Colonic mucosa (tissue), 4 donors: ENCODE measurements around the gene ERVMER34-1. TPM values are rescaled to one million over a fixed set of nuclear protein-coding genes. Genes with fewer than 3 reads are reported as not detected.

ENCODE experiments used
- DNase-seq: peaks from one replicate; pipeline ENCODE4 v3.0.0-alpha.2; 2020
- H3K27ac ChIP-seq: fragments of 200-600 bp; one replicate; pipeline ENCODE4 v1.8.0; 2021
- H3K27me3 ChIP-seq: fragments of 200-600 bp; one replicate; pipeline ENCODE4 v1.8.0; 2021
- H3K36me3 ChIP-seq: fragments of 200-600 bp; one replicate; pipeline ENCODE4 v1.8.0; 2021
- H3K4me1 ChIP-seq: fragments of 200-600 bp; one replicate; pipeline ENCODE4 v1.8.0; 2021; ENCODE audit warnings: mild to moderate bottlenecking
- H3K4me3 ChIP-seq: fragments of 200-600 bp; one replicate; pipeline ENCODE4 v1.8.0; 2021
- H3K9ac ChIP-seq, 2 donors: one replicate each; pipeline ENCODE4 v1.7.0; 2013; ENCODE audit warnings: control low read depth in 2 of 2, low read depth in 2 of 2, low read length in 2 of 2
- H3K9me3 ChIP-seq: fragments of 200-600 bp; one replicate; pipeline ENCODE4 v1.8.0; 2021
- CTCF ChIP-seq: fragments of 200-600 bp; IDR thresholded peaks from one replicate; pipeline ENCODE4 v1.8.0; 2022; ENCODE audit warnings: antibody characterized with exemption, mild to moderate bottlenecking
- intact Hi-C: fragments of 100-400 bp; cut with DNase I; formaldehyde crosslinking; loops from one replicate; pipeline ENCODE4 v1.14.1; 2022
- total RNA-seq, 2 donors: library from RNA; stranded (reverse); fragmentation: NEBNext Ultra II Directional in 1 of 2; extraction: Animal tissue kit (Norgen Biotek cat#: 25700) in 1 of 2; gene quantifications; one replicate each; pipeline ENCODE4 v1.2.1, GENCODE V29; 2021
- donor health status: healthy.
- donor health status: DM: no; HTN: no; CAD: no.
- donor health status: DM: no; HTN: no; CAD: no.

ERVMER34-1 gene
- total RNA-seq, 2 donors from 2014 or later: 0.77 to 1.1 TPM

GRCh38 chr4:52718123-52718522 is 33.1 kb downstream of the ERVMER34-1 start:
- Histone ChIP-seq H3K4me1 (peaks cover 14% of the 10 kb centered on the region), H3K27me3 (no peaks in the 10 kb centered on the region), H3K36me3 (no peaks in the 10 kb centered on the region), H3K4me3 (no peak overlapping the region), H3K27ac (no peak overlapping the region), H3K9me3 (no peaks in the 10 kb centered on the region), H3K9ac (no peak overlapping the region)
- no peak for DNase-seq
- no peak for TF ChIP-seq CTCF
- intact Hi-C loops: no loop called here

GRCh38 chr4:52716364-52717151 is 34.7 kb downstream of the ERVMER34-1 start:
- Histone ChIP-seq H3K36me3 (no peaks in the 10 kb centered on the region), H3K4me3 (no peak overlapping the region), H3K9me3 (no peaks in the 10 kb centered on the region), H3K4me1 (peaks cover 14% of the 10 kb centered on the region), H3K9ac (no peak overlapping the region), H3K27me3 (no peaks in the 10 kb centered on the region), H3K27ac (no peak overlapping the region)
- intact Hi-C loops: no loop called here
- no peak for TF ChIP-seq CTCF
- DNase-seq: no peak

GRCh38 chr4:52715914-52716313 is 35.3 kb downstream of the ERVMER34-1 start:
- H3K36me3 ChIP-seq: no peaks in the 10 kb centered on the region
- intact Hi-C loops: no loop called here
- H3K9ac ChIP-seq: no peak overlapping the region
- no peaks in the 10 kb centered on the region for H3K9me3 ChIP-seq
- H3K27me3 ChIP-seq: no peaks in the 10 kb centered on the region
- no peak overlapping the region for H3K27ac ChIP-seq
- no peak overlapping the region for H3K4me3 ChIP-seq
- no peak for TF ChIP-seq CTCF
- DNase-seq: no peak
- peaks cover 14% of the 10 kb centered on the region for H3K4me1 ChIP-seq

- intact Hi-C loops: no loop called here
- no peak overlapping the region for H3K4me3 ChIP-seq
- no peak for TF ChIP-seq CTCF
Observed at GRCh38 chr4:52715255-52715897, 35.8 kb downstream of the ERVMER34-1 start.

GRCh38 chr4:52714597-52715254 is 36.5 kb downstream of the ERVMER34-1 start:
- no peak for TF ChIP-seq CTCF
- Histone ChIP-seq H3K9ac (no peak overlapping the region), H3K4me1 (peaks cover 14% of the 10 kb centered on the region), H3K4me3 (no peak overlapping the region), H3K9me3 (no peaks in the 10 kb centered on the region), H3K27ac (no peak overlapping the region), H3K36me3 (no peaks in the 10 kb centered on the region), H3K27me3 (no peaks in the 10 kb centered on the region)
- DNase-seq: no peak
- intact Hi-C loops: no loop called here

More at GRCh38 chr4:52715255-52715897, 35.8 kb downstream of the ERVMER34-1 start:
- H3K27me3 ChIP-seq: no peaks in the 10 kb centered on the region
- peaks cover 14% of the 10 kb centered on the region for H3K4me1 ChIP-seq
- H3K36me3 ChIP-seq: no peaks in the 10 kb centered on the region
- no peak overlapping the region for H3K27ac ChIP-seq
- no peak overlapping the region for H3K9ac ChIP-seq
- no peak for DNase-seq
- H3K9me3 ChIP-seq: no peaks in the 10 kb centered on the region
